Nephron progenitor cell (in vitro differentiated cells): ENCODE results near the gene LDHAL6B.

Experiments
- DNase-seq: peaks from one replicate; pipeline ENCODE4 v3.0.0; 2021
- H3K27ac Mint-ChIP-seq: 2 replicates; pipeline ENCODE4 v1.8.0; 2021; ENCODE audit warnings: mild to moderate bottlenecking, moderate library complexity, mixed read lengths
- H3K27me3 Mint-ChIP-seq: 2 replicates; pipeline ENCODE4 v1.8.0; 2021; ENCODE audit warnings: mild to moderate bottlenecking, low read depth, mixed read lengths; ENCODE audit not compliant: poor library complexity
- H3K36me3 Mint-ChIP-seq: 2 replicates; pipeline ENCODE4 v1.8.0; 2021; ENCODE audit warnings: low read depth, mixed read lengths
- H3K4me1 Mint-ChIP-seq: 2 replicates; pipeline ENCODE4 v1.8.0; 2021; ENCODE audit warnings: mixed read lengths
- H3K4me3 Mint-ChIP-seq: 2 replicates; pipeline ENCODE4 v1.8.0; 2021; ENCODE audit warnings: mild to moderate bottlenecking, moderate library complexity, mixed read lengths
- H3K9me3 Mint-ChIP-seq: 2 replicates; pipeline ENCODE4 v1.8.0; 2021; ENCODE audit warnings: mild to moderate bottlenecking, moderate library complexity, mixed read lengths
- TF ChIP-seq, protein P1 (sequence below): fragments of 200-600 bp; sonication (generic); IDR thresholded peaks from 2 replicates; pipeline ENCODE4 v1.5.0; 2021; ENCODE audit warnings: antibody characterized with exemption

LDHAL6B gene

GRCh38 chr15:59191855-59192237 is 14.8 kb upstream of the LDHAL6B start:
- H3K4me1 Mint-ChIP-seq: peaks cover 27% of the 10 kb centered on the region
- H3K27ac Mint-ChIP-seq: peak overlapping the region; percentile 62
- DNase-seq: no peak
- peaks cover 78% of the 10 kb centered on the region for H3K36me3 Mint-ChIP-seq
- peaks cover 8% of the 10 kb centered on the region for H3K9me3 Mint-ChIP-seq
- no peak overlapping the region for H3K4me3 Mint-ChIP-seq
- TF ChIP-seq, protein P1, sequence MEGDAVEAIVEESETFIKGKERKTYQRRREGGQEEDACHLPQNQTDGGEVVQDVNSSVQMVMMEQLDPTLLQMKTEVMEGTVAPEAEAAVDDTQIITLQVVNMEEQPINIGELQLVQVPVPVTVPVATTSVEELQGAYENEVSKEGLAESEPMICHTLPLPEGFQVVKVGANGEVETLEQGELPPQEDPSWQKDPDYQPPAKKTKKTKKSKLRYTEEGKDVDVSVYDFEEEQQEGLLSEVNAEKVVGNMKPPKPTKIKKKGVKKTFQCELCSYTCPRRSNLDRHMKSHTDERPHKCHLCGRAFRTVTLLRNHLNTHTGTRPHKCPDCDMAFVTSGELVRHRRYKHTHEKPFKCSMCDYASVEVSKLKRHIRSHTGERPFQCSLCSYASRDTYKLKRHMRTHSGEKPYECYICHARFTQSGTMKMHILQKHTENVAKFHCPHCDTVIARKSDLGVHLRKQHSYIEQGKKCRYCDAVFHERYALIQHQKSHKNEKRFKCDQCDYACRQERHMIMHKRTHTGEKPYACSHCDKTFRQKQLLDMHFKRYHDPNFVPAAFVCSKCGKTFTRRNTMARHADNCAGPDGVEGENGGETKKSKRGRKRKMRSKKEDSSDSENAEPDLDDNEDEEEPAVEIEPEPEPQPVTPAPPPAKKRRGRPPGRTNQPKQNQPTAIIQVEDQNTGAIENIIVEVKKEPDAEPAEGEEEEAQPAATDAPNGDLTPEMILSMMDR: no peak
- H3K27me3 Mint-ChIP-seq: peaks cover 2% of the 10 kb centered on the region

GRCh38 chr15:59194639-59195325 is 11.9 kb upstream of the LDHAL6B start:
- Mint-ChIP-seq H3K36me3 (peaks cover 57% of the 10 kb centered on the region), H3K4me1 (peaks cover 27% of the 10 kb centered on the region), H3K27me3 (peaks cover 2% of the 10 kb centered on the region), H3K4me3 (no peak overlapping the region), H3K9me3 (no peaks in the 10 kb centered on the region), H3K27ac (peak overlapping the region; percentile 74)
- TF ChIP-seq, protein P1: no peak
- no peak for DNase-seq

DNA sequence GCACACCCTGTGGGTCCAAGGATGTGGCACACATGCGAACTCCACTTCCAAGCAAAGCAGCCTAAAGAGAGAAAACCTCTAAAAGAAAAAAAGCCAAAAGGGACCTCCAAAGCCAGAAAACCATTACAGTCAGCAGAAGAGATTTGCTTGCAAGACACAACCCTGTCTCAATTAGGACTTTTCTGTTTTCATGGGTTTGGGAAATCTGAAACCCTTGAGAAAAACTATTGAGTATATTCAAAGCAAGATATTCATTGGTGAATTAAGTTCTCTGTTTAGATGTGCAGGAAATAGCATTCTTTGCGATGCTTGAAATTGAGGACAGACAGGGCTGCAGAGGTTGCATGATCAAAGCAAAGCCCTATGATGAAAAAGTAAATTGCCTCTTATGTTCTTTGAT is 10.2 kb upstream of the LDHAL6B start:
- H3K27me3 Mint-ChIP-seq: no peaks in the 10 kb centered on the region
- DNase-seq: no peak
- no peaks in the 10 kb centered on the region for H3K9me3 Mint-ChIP-seq
- peaks cover 27% of the 10 kb centered on the region for H3K4me1 Mint-ChIP-seq
- peaks cover 49% of the 10 kb centered on the region for H3K36me3 Mint-ChIP-seq
- H3K27ac Mint-ChIP-seq: no peak overlapping the region
- no peak overlapping the region for H3K4me3 Mint-ChIP-seq
- TF ChIP-seq, protein P1: no peak

DNA sequence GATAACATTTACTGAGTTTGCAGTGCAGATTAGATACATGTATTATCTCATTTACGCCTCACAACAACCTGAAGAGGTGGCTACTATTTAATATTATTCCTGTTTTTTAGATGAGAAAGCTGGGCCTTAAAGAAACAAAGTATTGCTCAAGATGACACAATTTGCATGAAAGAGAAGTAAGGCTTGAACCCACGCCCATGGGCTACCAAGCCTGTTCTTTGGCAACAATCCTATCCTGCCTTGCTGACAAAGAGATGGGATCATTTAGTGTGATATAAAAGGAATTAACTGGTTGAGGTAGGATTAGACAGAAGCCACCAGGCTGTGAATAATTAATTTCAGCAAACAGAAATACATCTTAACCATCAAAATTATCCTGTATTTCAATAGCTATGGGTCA is 9.2 kb upstream of the LDHAL6B start:
- H3K4me1 Mint-ChIP-seq: peaks cover 22% of the 10 kb centered on the region
- peaks cover 47% of the 10 kb centered on the region for H3K36me3 Mint-ChIP-seq
- H3K4me3 Mint-ChIP-seq: no peak overlapping the region
- DNase-seq: no peak
- H3K9me3 Mint-ChIP-seq: no peaks in the 10 kb centered on the region
- H3K27ac Mint-ChIP-seq: no peak overlapping the region
- TF ChIP-seq, protein P1: no peak
- no peaks in the 10 kb centered on the region for H3K27me3 Mint-ChIP-seq

- Mint-ChIP-seq H3K27ac (peak overlapping the region; percentile 36), H3K27me3 (no peaks in the 10 kb centered on the region), H3K36me3 (peaks cover 42% of the 10 kb centered on the region), H3K4me3 (no peak overlapping the region), H3K4me1 (peaks cover 21% of the 10 kb centered on the region), H3K9me3 (no peaks in the 10 kb centered on the region)
- DNase-seq: no peak
- TF ChIP-seq, protein P1: no peak
Observed at GRCh38 chr15:59199626-59200465, 6.8 kb upstream of the LDHAL6B start.
